Thoracic aorta (tissue), 2 donors: ENCODE measurements around the gene PSPH. TPM values are rescaled to one million over a fixed set of nuclear protein-coding genes. Genes with fewer than 3 reads are reported as not detected.

ENCODE experiments used
- ATAC-seq: fragments of 150-250 bp; one replicate; pipeline ENCODE4 v1.8.0; 2017; ENCODE audit warnings: low read depth; ENCODE audit not compliant: insufficient number of reproducible peaks, low FRiP score
- DNase-seq: peaks from one replicate; pipeline ENCODE4 v3.0.0-alpha.2; 2020; ENCODE audit warnings: low spot score
- H3K27ac ChIP-seq, 2 donors: fragments of 200-600 bp; sonication (generic); 1 replicate in 1 of 2; 2 replicates in 1 of 2; pipeline ENCODE4 v1.5.1; 2016; ENCODE audit warnings: mild to moderate bottlenecking in 2 of 2, moderate library complexity in 2 of 2
- H3K27me3 ChIP-seq: fragments of 200-600 bp; sonication (generic); replicated peaks from 2 replicates; pipeline ENCODE4 v1.6.0; 2016; ENCODE audit warnings: mild to moderate bottlenecking; ENCODE audit not compliant: insufficient read depth
- H3K36me3 ChIP-seq: fragments of 200-600 bp; sonication (generic); one replicate; pipeline ENCODE4 v1.5.1; 2016
- H3K4me1 ChIP-seq, 2 donors: fragments of 200-600 bp; sonication (generic); 1 replicate in 1 of 2; 2 replicates in 1 of 2; pipeline versions ENCODE4 v1.5.1 to v1.6.0; 2016; ENCODE audit warnings: low read depth in 2 of 2, mild to moderate bottlenecking in 1 of 2; ENCODE audit not compliant: control insufficient read depth in 1 of 2
- H3K4me3 ChIP-seq: fragments of 200-600 bp; sonication (generic); 2 replicates; pipeline ENCODE4 v1.5.1; 2016; ENCODE audit warnings: mild to moderate bottlenecking
- H3K9me3 ChIP-seq: fragments of 200-600 bp; sonication (generic); 2 replicates; pipeline ENCODE4 v1.5.1; 2016
- CTCF ChIP-seq: fragments of 200-600 bp; sonication (generic); IDR thresholded peaks from one replicate; pipeline ENCODE4 v1.5.1; 2019; ENCODE audit warnings: antibody characterized with exemption
- total RNA-seq, 2 donors: library from RNA; depleted of rRNA; stranded (reverse); fragments of >200 nt; gene quantifications; one replicate each; pipeline versions ENCODE4 v1.1.0 to v1.2.3, GENCODE V29; 2016

PSPH gene
- total RNA-seq, 2 donors from 2014 or later = 5.1 to 5.8 TPM

GRCh38 chr7:55964261-55965099 lies 86.8 kb downstream of the PSPH start, which contains the start of gene NIPSNAP2:
Gene NIPSNAP2, plus strand, starts transcription at chr7:55964585. Its CDS starts 25 bp downstream, at chr7:55964610.
- H3K9me3 ChIP-seq = no peaks in the 10 kb centered on the region
- H3K27ac ChIP-seq = peak within 1 kb of the TSS; percentile 90 to 95
- H3K27me3 ChIP-seq = no peaks in the 10 kb centered on the region
- TF ChIP-seq CTCF = no peak
- no peaks in the 10 kb centered on the region for H3K36me3 ChIP-seq
- H3K4me3 ChIP-seq = peak within 1 kb of the TSS; percentile 91
- DNase-seq = peak; percentile 20
- ATAC-seq = peak; percentile 84
- H3K4me1 ChIP-seq = peaks cover 2 to 19% of the 10 kb centered on the region in 2 donors

GRCh38 chr7:55963584-55964168 lies 87.6 kb downstream of the PSPH start:
- TF ChIP-seq CTCF = no peak
- Histone ChIP-seq H3K9me3 (no peaks in the 10 kb centered on the region), H3K36me3 (no peaks in the 10 kb centered on the region), H3K4me1 (peaks cover 2 to 19% of the 10 kb centered on the region in 2 donors), H3K27me3 (no peaks in the 10 kb centered on the region), H3K4me3 (peak overlapping the region; percentile 91), H3K27ac (peak overlapping the region; percentile 53 to 67)
- ATAC-seq (no peak), DNase-seq (no peak)

- Histone ChIP-seq H3K4me1 (peaks cover 2 to 19% of the 10 kb centered on the region in 2 donors), H3K27ac (no peak overlapping the region), H3K9me3 (no peaks in the 10 kb centered on the region), H3K36me3 (no peaks in the 10 kb centered on the region), H3K4me3 (no peak overlapping the region), H3K27me3 (no peaks in the 10 kb centered on the region)
- ATAC-seq (no peak), DNase-seq (no peak)
- TF ChIP-seq CTCF = no peak
Observed at GRCh38 chr7:55962014-55962413, 89.2 kb downstream of the PSPH start.

Other genes starting within 250 kb of the PSPH start
- gene SEPTIN14, start 188.7 kb downstream of the PSPH start, total RNA-seq = not detected
- 1 to 10 TPM; 3.1 to 6.5 TPM for gene ZNF713, start 164.0 kb downstream of the PSPH start, total RNA-seq
- 10 to 100 TPM; 12.1 to 13.1 TPM for gene MRPS17, start 99.6 kb downstream of the PSPH start, total RNA-seq
- gene NIPSNAP2, start 86.9 kb downstream of the PSPH start, total RNA-seq = 10 to 100 TPM; 46.0 to 47.1 TPM
- 10 to 100 TPM; 41.8 to 96.9 TPM for gene CCT6A, start 321 bp upstream of the PSPH start, total RNA-seq
- 100 to 1,000 TPM; 102 to 151 TPM for gene SUMF2, start 12.8 kb upstream of the PSPH start, total RNA-seq
- gene PHKG1, start 41.5 kb upstream of the PSPH start, total RNA-seq = 10 to 100 TPM in 1 of 2 donors, 1 to 10 TPM in 1; 6.0 to 10.9 TPM
- gene CHCHD2, start 55.0 kb upstream of the PSPH start, total RNA-seq = 100 to 1,000 TPM; 220 to 311 TPM
- 1 to 10 TPM in 1 of 2 donors, not detected in 1; 1.1 TPM for gene NUPR2, start 65.0 kb upstream of the PSPH start, total RNA-seq